ENCODE results near the gene DAPK2.

Gene DAPK2

DNA sequence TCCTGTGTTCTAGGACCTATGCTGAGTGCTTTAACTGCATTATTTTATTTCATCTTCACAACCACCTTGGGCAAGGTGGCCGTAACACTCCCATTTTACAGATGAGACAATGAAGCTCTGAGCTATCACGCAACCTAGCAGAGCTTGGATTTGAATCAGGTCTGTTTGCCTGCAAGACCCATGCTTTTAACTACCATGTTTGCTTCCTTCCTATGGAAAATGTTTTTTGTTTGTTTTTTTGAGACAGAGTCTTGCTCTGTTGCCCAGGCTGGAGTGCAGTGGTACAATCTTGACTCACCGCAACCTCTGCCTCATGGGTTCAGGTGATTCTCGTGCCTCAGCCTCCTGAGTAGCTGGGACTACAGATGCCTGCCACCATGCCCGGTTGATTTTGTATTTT lies 187.8 kb downstream of the DAPK2 start:
- no peaks in the 10 kb centered on the region for H3K9me3 ChIP-seq (ENCODE audit: control insufficient read depth, low read depth, low read length)
- no peaks in the 10 kb centered on the region for H3K27me3 ChIP-seq (ENCODE audit: control insufficient read depth, insufficient read depth, low read length)
- no peak overlapping the region for H3K4me3 ChIP-seq (ENCODE audit: low read length)
- no peaks in the 10 kb centered on the region for H3K4me1 ChIP-seq (ENCODE audit: control insufficient read depth, low read depth, low read length)
- H3K9ac ChIP-seq (ENCODE audit: low read length), result no peak overlapping the region
- H3K27ac ChIP-seq (ENCODE audit: low read length), result no peak overlapping the region
- no peaks in the 10 kb centered on the region for H3K36me3 ChIP-seq (ENCODE audit: control insufficient read depth, low read depth, low read length)

DNA sequence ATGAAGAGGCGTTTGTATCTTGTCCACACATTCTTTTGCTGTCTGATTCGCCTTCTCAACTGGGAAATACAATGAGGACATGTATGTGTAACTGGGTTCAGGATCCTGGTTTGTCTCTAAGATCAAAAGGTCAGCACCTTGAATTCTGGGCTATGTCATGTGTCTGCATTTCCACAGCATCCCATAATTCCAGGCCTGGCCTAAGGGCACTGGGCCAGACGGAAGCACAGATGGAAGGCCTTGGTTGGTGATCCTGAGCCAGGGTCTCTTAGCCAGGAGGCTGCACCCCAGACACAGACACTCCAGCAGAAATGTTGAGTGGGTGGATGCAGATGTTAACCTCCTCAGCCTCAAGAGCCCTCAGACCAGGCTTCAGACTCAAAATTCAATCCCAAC lies 188.8 kb downstream of the DAPK2 start:
- Histone ChIP-seq H3K4me3 (ENCODE audit: low read length) (no peak overlapping the region), H3K27ac (ENCODE audit: low read length) (no peak overlapping the region), H3K27me3 (ENCODE audit: control insufficient read depth, insufficient read depth, low read length) (no peaks in the 10 kb centered on the region), H3K9ac (ENCODE audit: low read length) (no peak overlapping the region), H3K4me1 (ENCODE audit: control insufficient read depth, low read depth, low read length) (no peaks in the 10 kb centered on the region), H3K36me3 (ENCODE audit: control insufficient read depth, low read depth, low read length) (no peaks in the 10 kb centered on the region), H3K9me3 (ENCODE audit: control insufficient read depth, low read depth, low read length) (no peaks in the 10 kb centered on the region)

Data from iPS-18a (cell line).